Mucosa of stomach (tissue), 1 donor: ENCODE data around the gene TBC1D13.
A peak's percentile ranks its signal among the peaks of the same experiment; 100 is the strongest.

Source experiments
- H3K27me3 ChIP-seq: one replicate; pipeline ENCODE4 v1.7.0; 2013; ENCODE audit warnings: mild to moderate bottlenecking, low read length; ENCODE audit not compliant: control insufficient read depth, insufficient read depth
- H3K36me3 ChIP-seq: one replicate; pipeline ENCODE4 v1.7.0; 2013; ENCODE audit warnings: low read length; ENCODE audit not compliant: control insufficient read depth, insufficient read depth
- H3K4me1 ChIP-seq: one replicate; pipeline ENCODE4 v1.7.0; 2013; ENCODE audit warnings: mild to moderate bottlenecking, low read length; ENCODE audit not compliant: control insufficient read depth, insufficient read depth
- H3K4me3 ChIP-seq: one replicate; pipeline ENCODE4 v1.7.0; 2013; ENCODE audit warnings: low read length
- H3K9ac ChIP-seq: one replicate; pipeline ENCODE4 v1.7.0; 2013; ENCODE audit warnings: mild to moderate bottlenecking, low read length, moderate library complexity
- H3K9me3 ChIP-seq: one replicate; pipeline ENCODE4 v1.7.0; 2013; ENCODE audit warnings: mild to moderate bottlenecking, low read length, moderate library complexity; ENCODE audit not compliant: control insufficient read depth
- donor health status: Pancreatic carcinoma.

Gene TBC1D13

DNA sequence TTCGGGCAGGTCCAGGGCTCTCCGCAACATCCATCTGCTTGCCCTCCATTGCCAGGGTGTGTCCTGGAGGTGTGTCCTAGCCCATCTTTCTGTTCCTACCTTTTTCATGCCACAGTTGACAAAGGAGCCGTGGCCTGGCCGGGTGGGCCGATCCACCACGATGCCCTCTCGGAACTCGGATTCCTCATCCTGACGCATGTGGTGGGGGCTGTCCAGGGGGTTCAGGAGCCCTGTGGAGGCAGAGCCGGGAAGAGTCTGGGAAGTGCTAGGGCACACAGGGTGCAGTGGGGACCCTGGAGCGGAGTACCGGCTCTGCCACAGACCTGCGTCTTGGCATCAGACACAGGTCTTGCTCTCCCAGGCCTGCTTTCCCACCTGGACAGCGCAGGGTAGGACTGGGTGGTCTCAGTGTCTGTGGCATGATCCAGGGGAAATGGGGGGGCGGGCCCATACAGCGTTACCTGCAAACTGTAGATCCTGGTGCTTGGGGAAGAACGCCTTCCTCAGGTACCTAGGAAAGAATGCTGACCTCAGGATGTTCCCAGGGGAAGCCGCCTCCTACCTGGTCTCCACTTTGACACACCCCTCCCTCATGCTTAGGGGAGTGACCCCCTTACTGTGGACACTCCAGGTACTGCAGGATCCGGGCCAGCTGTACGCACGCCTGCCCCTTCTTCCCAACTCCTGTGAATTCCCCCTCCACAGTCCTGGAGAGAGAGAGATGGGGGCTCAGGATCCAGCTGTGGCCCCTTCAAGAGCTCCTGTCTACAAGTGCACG is 39.1 kb downstream of the TBC1D13 start:
- Histone ChIP-seq H3K4me1 (peaks cover 15% of the 10 kb centered on the region), H3K36me3 (no peaks in the 10 kb centered on the region), H3K9ac (no peak overlapping the region), H3K4me3 (no peak overlapping the region), H3K9me3 (no peaks in the 10 kb centered on the region), H3K27me3 (no peaks in the 10 kb centered on the region)

DNA sequence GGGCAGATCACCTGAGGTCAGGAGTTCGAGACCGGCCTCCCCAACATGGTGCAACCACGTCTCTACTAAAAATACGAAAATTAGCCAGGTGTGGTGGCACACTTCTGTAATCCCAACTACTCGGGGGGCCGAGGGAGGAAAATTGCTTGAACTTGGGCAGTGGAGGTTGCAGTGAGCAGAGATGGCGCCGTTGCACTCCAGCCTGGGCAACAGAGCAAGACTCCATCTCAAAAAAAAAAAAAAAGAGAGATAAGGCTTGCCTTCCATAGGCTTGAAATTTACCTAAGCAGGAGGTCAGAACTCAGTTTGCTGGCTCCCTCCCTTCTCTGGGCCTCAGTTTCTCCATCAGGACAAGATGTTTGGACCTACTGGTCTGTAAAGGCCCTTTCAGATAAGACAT is 41.2 kb downstream of the TBC1D13 start:
- Histone ChIP-seq H3K9ac (no peak overlapping the region), H3K4me3 (no peak overlapping the region), H3K27me3 (no peaks in the 10 kb centered on the region), H3K4me1 (peaks cover 15% of the 10 kb centered on the region), H3K36me3 (no peaks in the 10 kb centered on the region), H3K9me3 (no peaks in the 10 kb centered on the region)

DNA sequence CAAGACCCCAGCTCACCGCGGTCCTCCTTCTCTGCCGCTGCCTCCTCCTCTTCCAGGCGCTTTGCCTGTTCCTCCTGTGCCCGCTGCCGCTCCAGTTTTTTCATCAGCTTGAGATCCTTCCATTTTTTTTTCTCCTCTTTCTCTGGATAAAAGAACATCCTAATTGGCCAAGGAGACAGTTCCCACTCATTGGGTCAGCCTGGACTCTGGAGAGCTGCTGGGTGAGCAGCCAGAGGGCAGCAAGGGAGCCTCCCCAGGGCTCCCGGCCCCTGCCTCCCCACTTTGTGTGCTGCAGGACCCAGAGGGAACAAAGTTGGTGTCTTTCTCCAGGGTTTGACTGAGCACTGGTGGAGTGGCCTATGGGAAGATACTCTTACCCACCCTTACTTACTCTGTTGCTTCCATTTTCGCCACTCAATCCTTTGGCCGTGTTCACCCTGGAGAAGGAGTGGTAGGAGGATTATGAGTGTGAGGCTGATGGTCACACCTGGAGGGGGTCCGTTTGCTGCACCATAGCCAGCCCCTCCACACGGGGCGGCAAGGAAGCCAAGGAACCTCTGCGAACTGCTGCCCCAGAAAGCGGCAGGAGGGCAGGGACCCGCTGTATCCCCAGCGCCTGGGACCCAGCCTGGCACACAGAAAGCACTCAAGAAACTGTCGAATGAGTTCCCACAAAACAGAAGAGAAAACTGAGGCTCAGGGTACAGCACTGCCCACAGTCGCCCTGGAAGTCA is 41.8 kb downstream of the TBC1D13 start:
- no peaks in the 10 kb centered on the region for H3K36me3 ChIP-seq
- no peaks in the 10 kb centered on the region for H3K27me3 ChIP-seq
- peak overlapping the region; percentile 87 for H3K9ac ChIP-seq
- peak overlapping the region; percentile 89 for H3K4me3 ChIP-seq
- no peaks in the 10 kb centered on the region for H3K9me3 ChIP-seq
- peaks cover 15% of the 10 kb centered on the region for H3K4me1 ChIP-seq

DNA sequence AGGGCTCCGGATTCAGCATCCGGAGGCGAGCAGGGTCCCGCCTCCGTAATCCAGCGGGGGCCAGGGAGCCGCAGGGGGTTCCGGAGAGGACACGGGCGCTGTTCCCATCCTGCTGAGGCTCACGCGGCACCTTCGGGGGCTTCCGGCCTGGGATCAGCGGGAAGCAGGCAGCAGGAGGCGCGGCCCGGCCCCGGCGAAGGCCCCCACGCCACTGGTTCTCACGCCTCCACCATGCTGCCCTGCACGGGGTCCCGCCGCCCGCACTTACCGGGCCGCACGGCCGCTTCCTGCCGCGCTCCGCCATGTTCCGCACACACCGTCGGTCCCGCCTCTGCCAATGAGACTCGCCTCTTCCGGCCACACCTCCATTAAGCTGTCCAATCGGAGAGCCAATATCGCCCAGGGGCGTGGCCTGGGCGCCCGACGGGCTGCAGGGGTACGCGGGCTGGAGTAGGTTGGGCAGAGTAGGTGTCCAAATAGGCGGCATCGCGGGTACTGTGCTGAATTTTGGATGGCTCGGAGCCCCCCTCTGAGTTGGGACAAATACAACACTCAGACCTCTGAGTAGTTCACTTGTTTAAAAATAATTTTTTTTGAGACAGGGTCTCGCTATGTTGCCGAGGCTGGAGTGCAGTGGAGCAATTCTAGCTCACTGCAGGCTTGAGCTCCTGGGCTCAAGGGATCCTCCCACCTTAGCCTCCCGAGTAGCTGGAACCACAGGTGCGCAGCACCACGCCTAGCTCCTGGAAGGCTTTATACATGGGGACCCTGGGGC is 42.6 kb downstream of the TBC1D13 start, which contains the start of gene SPOUT1:
SPOUT1 (minus strand) TSS at position 318 of the 775 bp plus-strand sequence; CDS start at position 304, 14 bp downstream.
- no peaks in the 10 kb centered on the region for H3K27me3 ChIP-seq
- H3K36me3 ChIP-seq = no peaks in the 10 kb centered on the region
- no peaks in the 10 kb centered on the region for H3K9me3 ChIP-seq
- peak within 1 kb of the TSS; percentile 87 for H3K9ac ChIP-seq
- H3K4me3 ChIP-seq = peak within 1 kb of the TSS; percentile 89
- peaks cover 15% of the 10 kb centered on the region for H3K4me1 ChIP-seq

- Histone ChIP-seq H3K9ac (no peak overlapping the region), H3K36me3 (no peaks in the 10 kb centered on the region), H3K4me1 (peaks cover 12% of the 10 kb centered on the region), H3K4me3 (no peak overlapping the region), H3K27me3 (no peaks in the 10 kb centered on the region), H3K9me3 (no peaks in the 10 kb centered on the region)
These were observed 46.6 kb downstream of the TBC1D13 start for GRCh38 chr9:128833696-128834095.

GRCh38 chr9:128835246-128836210 is 48.5 kb downstream of the TBC1D13 start:
- no peaks in the 10 kb centered on the region for H3K36me3 ChIP-seq
- no peaks in the 10 kb centered on the region for H3K9me3 ChIP-seq
- H3K4me3 ChIP-seq = no peak overlapping the region
- no peaks in the 10 kb centered on the region for H3K4me1 ChIP-seq
- H3K27me3 ChIP-seq = no peaks in the 10 kb centered on the region
- no peak overlapping the region for H3K9ac ChIP-seq

DNA sequence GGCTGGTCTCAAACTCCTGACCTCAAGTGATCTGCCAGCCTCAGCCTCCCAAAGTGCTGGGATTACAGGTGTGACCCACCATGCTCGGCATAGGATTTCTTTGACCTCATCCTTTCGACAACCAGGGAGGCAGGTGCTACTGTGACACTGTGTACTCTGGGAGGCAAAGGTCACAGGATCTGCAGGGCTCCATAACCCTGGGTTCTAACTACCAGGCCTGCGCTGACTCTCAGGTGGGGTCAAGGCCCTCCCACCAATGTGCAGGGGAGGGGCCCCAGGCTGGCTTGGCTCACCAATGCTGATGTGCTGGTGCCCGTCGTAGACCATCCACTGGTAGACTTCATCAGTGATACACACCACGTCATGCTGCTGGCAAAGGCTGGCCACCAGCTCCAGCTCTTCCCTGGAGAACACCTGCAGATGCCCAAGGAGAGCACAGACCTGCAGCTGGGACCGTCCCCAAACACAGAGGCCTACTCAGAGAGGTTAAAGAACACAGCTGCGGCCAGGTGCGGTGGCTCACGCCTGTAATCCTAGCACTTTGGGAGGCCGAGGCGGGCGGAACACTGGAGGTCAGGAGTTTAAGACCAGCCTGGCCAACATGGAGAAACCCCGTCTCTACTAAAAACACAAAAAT is 49.6 kb downstream of the TBC1D13 start:
- Histone ChIP-seq H3K9me3 (no peaks in the 10 kb centered on the region), H3K27me3 (no peaks in the 10 kb centered on the region), H3K9ac (no peak overlapping the region), H3K36me3 (no peaks in the 10 kb centered on the region), H3K4me1 (no peaks in the 10 kb centered on the region), H3K4me3 (no peak overlapping the region)

- H3K4me3 ChIP-seq = no peak overlapping the region
- no peaks in the 10 kb centered on the region for H3K27me3 ChIP-seq
- no peaks in the 10 kb centered on the region for H3K9me3 ChIP-seq
- H3K36me3 ChIP-seq = no peaks in the 10 kb centered on the region
- no peak overlapping the region for H3K9ac ChIP-seq
- no peaks in the 10 kb centered on the region for H3K4me1 ChIP-seq
These were observed 51.3 kb downstream of the TBC1D13 start for GRCh38 chr9:128838338-128838737.

- no peaks in the 10 kb centered on the region for H3K36me3 ChIP-seq
These were observed 53.5 kb downstream of the TBC1D13 start for GRCh38 chr9:128840524-128840923.

GRCh38 chr9:128841694-128842492 is 54.8 kb downstream of the TBC1D13 start:
- H3K9me3 ChIP-seq = no peaks in the 10 kb centered on the region

More at GRCh38 chr9:128840524-128840923, 53.5 kb downstream of the TBC1D13 start:
- no peak overlapping the region for H3K4me3 ChIP-seq
- no peak overlapping the region for H3K9ac ChIP-seq
- H3K27me3 ChIP-seq = no peaks in the 10 kb centered on the region
- no peaks in the 10 kb centered on the region for H3K4me1 ChIP-seq
- no peaks in the 10 kb centered on the region for H3K9me3 ChIP-seq

More at GRCh38 chr9:128841694-128842492, 54.8 kb downstream of the TBC1D13 start:
- H3K36me3 ChIP-seq = no peaks in the 10 kb centered on the region
- no peak overlapping the region for H3K9ac ChIP-seq
- no peaks in the 10 kb centered on the region for H3K27me3 ChIP-seq
- no peak overlapping the region for H3K4me3 ChIP-seq
- H3K4me1 ChIP-seq = peaks cover 6% of the 10 kb centered on the region
